GM12878 (cell line): Measurements from ENCODE around the gene ADAMTS13. TPM values are rescaled to one million over a fixed set of nuclear protein-coding genes. Genes with fewer than 3 reads are reported as not detected.

ENCODE experiments used
- ATAC-seq: fragments of 200-7000 bp; cut with Tn5 transposase; 3 replicates; pipeline ENCODE4 v1.9.1; 2020; ENCODE audit warnings: mild to moderate bottlenecking, moderate library complexity
- BruUV-seq: library from RNA; stranded (reverse); fragments of 400-500 nt; replicated peaks from 2 replicates; lab custom pipeline; 2021; lab: Mats Ljungman, UMichigan
- CTCF ChIA-PET: fragments of 300-600 bp; sonication (Branson Sonifier 250); formaldehyde crosslinking; extraction: SDS; loops from one replicate; lab custom pipeline; 2021; ENCODE audit warnings: inconsistent platforms; lab: Yijun Ruan, JAX
- POLR2A ChIA-PET: fragments of 350-600 bp; formaldehyde crosslinking; extraction: SDS; loops from one replicate; lab custom pipeline; 2021; ENCODE audit warnings: inconsistent platforms; lab: Charles Lee
- RAD21 ChIA-PET: fragments of 300-600 bp; sonication (Branson Sonifier 250); formaldehyde crosslinking; loops from one replicate; lab custom pipeline; 2023; ENCODE audit warnings: antibody characterized with exemption; ENCODE audit not compliant: unreplicated experiment; lab: Charles Lee
- SMC1A ChIA-PET: fragments of 300-600 bp; sonication (Branson Sonifier 250); formaldehyde crosslinking; loops from one replicate; lab custom pipeline; 2023; ENCODE audit not compliant: unreplicated experiment, uncharacterized antibody; lab: Charles Lee
- DNase-seq: peaks from one replicate; pipeline ENCODE4 v3.0.0-alpha.2; 2011; ENCODE audit warnings: low read depth, low spot score
- FAIRE-seq: peaks from 3 replicates; lab custom pipeline; 2011; peaks lifted over from hg19 to GRCh38; lab: Jason Lieb, UNC
- H2AFZ ChIP-seq: 2 replicates; pipeline ENCODE4 v1.6.0; 2011; ENCODE audit warnings: low read depth, low read length, control low read depth; ENCODE audit not compliant: control insufficient read depth
- H3K27ac ChIP-seq: 2 replicates; pipeline ENCODE4 v1.5.1; 2011; ENCODE audit warnings: control low read depth; ENCODE audit not compliant: control insufficient read depth, insufficient read depth
- H3K27me3 ChIP-seq, 2 experiments: replicated peaks in 1 of 2; 2 replicates each; pipeline versions ENCODE4 v1.6.0 to v1.6.1; 2011; ENCODE audit warnings: low read length in 1 of 2; ENCODE audit not compliant: control insufficient read depth in 2 of 2, insufficient read depth in 2 of 2
- H3K36me3 ChIP-seq, 2 experiments: 2 replicates each; pipeline ENCODE4 v1.5.1; 2011; ENCODE audit warnings: low read length in 1 of 2; ENCODE audit not compliant: control insufficient read depth in 2 of 2, insufficient read depth in 2 of 2
- H3K4me1 ChIP-seq: 2 replicates; pipeline ENCODE4 v1.6.1; 2011; ENCODE audit warnings: mild to moderate bottlenecking, low read length, moderate library complexity, mixed read lengths; ENCODE audit not compliant: control insufficient read depth, insufficient read depth
- H3K4me2 ChIP-seq: 2 replicates; pipeline ENCODE4 v1.6.0; 2011; ENCODE audit warnings: control low read depth; ENCODE audit not compliant: control insufficient read depth, insufficient read depth
- H3K4me3 ChIP-seq: fragments of 200-600 bp; sonication (generic); 2 replicates; pipeline ENCODE4 v1.5.1; 2016
- H3K79me2 ChIP-seq: 2 replicates; pipeline ENCODE4 v1.6.0; 2011; ENCODE audit warnings: low read length; ENCODE audit not compliant: control insufficient read depth, insufficient read depth
- H3K9ac ChIP-seq: 2 replicates; pipeline ENCODE4 v1.8.0; 2011; ENCODE audit warnings: low read length, control low read depth, mixed read lengths; ENCODE audit not compliant: control insufficient read depth, insufficient read depth
- H3K9me3 ChIP-seq: replicated peaks from 3 replicates; pipeline ENCODE4 v1.5.1; 2011; ENCODE audit warnings: mild to moderate bottlenecking, low read length; ENCODE audit not compliant: control insufficient read depth, insufficient read depth
- H4K20me1 ChIP-seq: 2 replicates; pipeline ENCODE4 v1.6.0; 2011; ENCODE audit not compliant: control insufficient read depth, insufficient read depth
- CEBPB ChIP-seq, 2 experiments: fragments of 150-350 bp in 1 of 2; IDR thresholded peaks; 2 replicates each; pipeline ENCODE4 v1.6.1; 2012 to 2014; ENCODE audit warnings: low read depth in 2 of 2, low read length in 2 of 2, borderline replicate concordance in 1 of 2, inconsistent platforms in 1 of 2
- CEBPZ ChIP-seq: fragments of 150-350 bp; IDR thresholded peaks from 2 replicates; pipeline ENCODE4 v1.6.1; 2016; ENCODE audit warnings: low read depth, low read length
- EP300 ChIP-seq, 2 experiments: fragments of 150-350 bp in 1 of 2; IDR thresholded peaks; 2 replicates each; pipeline ENCODE4 v1.6.1; 2011 to 2012; ENCODE audit warnings: low read depth in 2 of 2, low read length in 2 of 2, borderline replicate concordance in 1 of 2, improper control_type of control experiment in 1 of 2, inconsistent platforms in 1 of 2; ENCODE audit not compliant: control insufficient read depth in 1 of 2
- FOXM1 ChIP-seq: IDR thresholded peaks from 2 replicates; pipeline ENCODE4 v1.6.1; 2012; ENCODE audit warnings: low read depth, mild to moderate bottlenecking, inconsistent platforms, low read length, moderate library complexity
- HDGF ChIP-seq: fragments of 450-650 bp; IDR thresholded peaks from 2 replicates; pipeline ENCODE4 v1.6.1; 2016; ENCODE audit warnings: antibody characterized with exemption
- JUNB ChIP-seq: IDR thresholded peaks from 2 replicates; pipeline ENCODE4 v1.6.1; 2016; ENCODE audit warnings: antibody characterized with exemption, mild to moderate bottlenecking
- SIX5 ChIP-seq: IDR thresholded peaks from 2 replicates; pipeline ENCODE4 v1.6.1; 2011; ENCODE audit warnings: mild to moderate bottlenecking, low read depth, low read length, moderate library complexity; ENCODE audit not compliant: severe bottlenecking
- SREBF2 ChIP-seq: IDR thresholded peaks from 2 replicates; pipeline ENCODE4 v1.6.1; 2012; ENCODE audit warnings: mild to moderate bottlenecking, low read length
- ZBTB11 ChIP-seq: fragments of 450-650 bp; formaldehyde crosslinking; IDR thresholded peaks from 2 replicates; pipeline ENCODE4 v1.5.0; 2022; ENCODE audit warnings: mild to moderate bottlenecking, missing genetic modification characterization
- ZBTB33 ChIP-seq: fragments of 450-650 bp; IDR thresholded peaks from 2 replicates; pipeline ENCODE4 v1.6.1; 2017; ENCODE audit warnings: mild to moderate bottlenecking
- WGBS: methylation state at CpG from one replicate; pipeline ENCODE4 v1.1.6; 2016; ENCODE audit warnings: low lambda C conversion rate; ENCODE audit not compliant: insufficient replicate concordance, insufficient coverage; ENCODE audit errors: missing lambda C conversion rate; 5-methylcytosine and 5-hydroxymethylcytosine counted together
- in situ Hi-C: fragments of 300-500 bp; cut with MboI; formaldehyde crosslinking; loops from 9 replicates; pipeline ENCODE4 v1.14.3; 2018; ENCODE audit warnings: mixed read lengths
- intact Hi-C: fragments of 100-400 bp; cut with micrococcal nuclease; formaldehyde crosslinking; loops from one replicate; pipeline ENCODE4 v1.14.2; 2022; ENCODE audit not compliant: unreplicated experiment
- polyA plus RNA-seq, 11 experiments: library from polyadenylated mRNA; depleted of rRNA in 4 of 11; unstranded in 6 of 11; stranded (reverse) in 5 of 11; fragments of >200 nt; fragmentation: Nextera tagmentation in 4 of 11; fragmentation: Illumina TruSeq in 1 of 11; extraction: Ambion mirVana in 4 of 11; extraction: Trizol in 1 of 11; gene quantifications; 1 replicate in 1 of 11; 2 replicates in 10 of 11; pipeline versions ENCODE4 v1.2.1 to v1.2.3, GENCODE V29; 2011 to 2016; ENCODE audit warnings: inconsistent platforms in 2 of 11, missing spikeins in 2 of 11, low read depth in 1 of 11
- total RNA-seq, 4 experiments: library from RNA; depleted of rRNA in 3 of 4; stranded (reverse); fragments of >200 nt in 3 of 4; fragmentation: Illumina TruSeq in 1 of 4; extraction: Trizol in 1 of 4; gene quantifications; 2 replicates each; pipeline versions ENCODE4 v1.2.1 to v1.2.3, GENCODE V29; 2013 to 2021
- TF ChIP-seq, protein P1 (sequence below): fragments of 450-650 bp; IDR thresholded peaks from 2 replicates; pipeline ENCODE4 v1.6.1; 2016; ENCODE audit warnings: mild to moderate bottlenecking

Gene ADAMTS13
- total and polyA plus RNA-seq, 10 of the 15 experiments (the other 5 are each of a cell fraction or from before 2014, with no cell fraction given), result 0.08 to 2.4 (median 0.28) TPM

- no peak for TF ChIP-seq ZBTB33
Measured at GRCh38 chr9:133453651-133454050, 31.5 kb downstream of the ADAMTS13 start (continued).

- FAIRE-seq, result no peak
- Histone ChIP-seq H3K36me3 (no peaks in the 10 kb centered on the region), H3K79me2 (no peaks in the 10 kb centered on the region), H3K4me2 (no peak overlapping the region), H2AFZ (no peak overlapping the region), H3K4me1 (no peaks in the 10 kb centered on the region; the same call in 1 of the 2 replicates), H3K9me3 (no peaks in the 10 kb centered on the region), H3K27me3 (no peaks in the 10 kb centered on the region; a peak in 2 of 4 replicates), H3K4me3 (no peak overlapping the region), H3K27ac (no peak overlapping the region), H3K9ac (no peak overlapping the region), H4K20me1 (no peaks in the 10 kb centered on the region)
- no peak for ATAC-seq
- SMC1A ChIA-PET, result no interaction called here
- 38% methylated on average over 19 of the region's 19 CpGs for WGBS
- no peak for DNase-seq
- in situ Hi-C loops (no loop called here), intact Hi-C loops (no loop called here)
- CTCF ChIA-PET, result interaction anchor here (1.8 kb wide), 1 partner anchor 32 kb away, joined by 5 read pairs; no protein-coding TSS in a partner anchor
- POLR2A ChIA-PET, result no interaction called here
- RAD21 ChIA-PET, result no interaction called here
- no TSS peak for BruUV-seq
- no peak for TF ChIP-seq SREBF2
- no peak for TF ChIP-seq FOXM1
- TF ChIP-seq CEBPB (IDR thresholded peaks at IDR 0.05; ENCODE audit: borderline replicate concordance in 1 of 2, low read depth in 2 of 2, low read length in 2 of 2), result no peak
- TF ChIP-seq JUNB, result no peak
- TF ChIP-seq, protein P1, sequence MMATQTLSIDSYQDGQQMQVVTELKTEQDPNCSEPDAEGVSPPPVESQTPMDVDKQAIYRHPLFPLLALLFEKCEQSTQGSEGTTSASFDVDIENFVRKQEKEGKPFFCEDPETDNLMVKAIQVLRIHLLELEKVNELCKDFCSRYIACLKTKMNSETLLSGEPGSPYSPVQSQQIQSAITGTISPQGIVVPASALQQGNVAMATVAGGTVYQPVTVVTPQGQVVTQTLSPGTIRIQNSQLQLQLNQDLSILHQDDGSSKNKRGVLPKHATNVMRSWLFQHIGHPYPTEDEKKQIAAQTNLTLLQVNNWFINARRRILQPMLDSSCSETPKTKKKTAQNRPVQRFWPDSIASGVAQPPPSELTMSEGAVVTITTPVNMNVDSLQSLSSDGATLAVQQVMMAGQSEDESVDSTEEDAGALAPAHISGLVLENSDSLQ, result no peak
- no peak for TF ChIP-seq ZBTB11
- TF ChIP-seq SIX5, result no peak
- no peak for TF ChIP-seq EP300 (IDR thresholded peaks at IDR 0.05; ENCODE audit: borderline replicate concordance in 1 of 2, control insufficient read depth in 1 of 2, low read depth in 2 of 2, low read length in 2 of 2)
- no peak for TF ChIP-seq CEBPZ
- no peak for TF ChIP-seq HDGF
Measured at GRCh38 chr9:133454325-133454724, 32.2 kb downstream of the ADAMTS13 start.
